IgD-negative memory B cell (primary cell): ENCODE results near the gene ARHGEF6. TPM values are rescaled to one million over a fixed set of nuclear protein-coding genes. Genes with fewer than 3 reads are reported as not detected.

Source experiments
- H3K27ac Mint-ChIP-seq, 3 donors: one replicate each; pipeline ENCODE4 v1.8.0; 2020 to 2022; ENCODE audit warnings: mild to moderate bottlenecking in 3 of 3, mixed read lengths in 3 of 3, moderate library complexity in 1 of 3
- H3K27me3 Mint-ChIP-seq: one replicate; pipeline ENCODE4 v1.8.0; 2021; ENCODE audit warnings: mixed read lengths
- H3K36me3 Mint-ChIP-seq: one replicate; pipeline ENCODE4 v1.8.0; 2020; ENCODE audit warnings: mild to moderate bottlenecking, mixed read lengths
- H3K4me1 Mint-ChIP-seq, 3 donors: one replicate each; pipeline ENCODE4 v1.8.0; 2020 to 2022; ENCODE audit warnings: mixed read lengths in 3 of 3, mild to moderate bottlenecking in 1 of 3
- H3K4me3 Mint-ChIP-seq, 4 donors: one replicate each; pipeline ENCODE4 v1.8.0; 2020 to 2022; ENCODE audit warnings: mild to moderate bottlenecking in 4 of 4, mixed read lengths in 4 of 4, moderate library complexity in 3 of 4
- H3K9me3 Mint-ChIP-seq, 3 donors: one replicate each; pipeline ENCODE4 v1.8.0; 2020 to 2021; ENCODE audit warnings: mixed read lengths in 3 of 3, mild to moderate bottlenecking in 1 of 3
- polyA plus RNA-seq: library from polyadenylated mRNA; unstranded; fragments of 300-500 nt; fragmentation: Illumina TruSeq; gene quantifications from one replicate; pipeline ENCODE4 v1.2.3, GENCODE V29; 2021

The ARHGEF6 gene
- polyA plus RNA-seq, 1 donor from 2014 or later: 39.6 TPM

DNA sequence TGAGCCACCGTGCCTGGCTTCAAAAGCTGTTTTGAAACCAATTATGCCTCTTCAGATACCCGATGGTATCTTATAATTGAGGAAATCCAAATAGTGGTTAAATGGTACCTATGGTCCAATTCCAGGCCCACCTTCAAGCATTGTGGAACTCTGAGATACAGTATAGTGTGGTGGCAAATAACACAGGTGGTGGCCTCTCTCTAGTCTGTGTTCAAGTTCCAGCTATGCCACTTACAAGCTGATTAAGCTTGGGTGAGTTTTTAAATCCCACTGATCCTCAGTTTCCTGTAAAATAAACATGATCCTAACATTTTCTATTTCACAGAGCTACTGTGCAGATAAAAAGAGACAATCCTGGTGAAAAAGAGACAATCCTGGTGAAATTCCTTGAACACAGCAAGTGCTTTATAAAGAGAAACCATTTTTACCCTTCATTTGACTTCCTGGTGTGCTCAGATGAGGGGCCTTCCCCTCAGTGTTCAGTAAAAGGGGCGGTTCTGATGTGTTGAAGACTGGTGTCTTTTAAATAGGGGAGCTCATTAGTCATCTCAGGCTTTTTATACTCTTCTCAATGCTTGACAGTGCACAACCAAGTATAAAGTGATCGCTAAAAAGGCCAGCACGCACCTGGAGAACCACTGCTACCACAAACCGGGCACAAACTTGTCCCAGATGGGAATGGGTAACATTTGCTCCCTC lies 163.6 kb downstream of the ARHGEF6 start:
- H3K27me3 Mint-ChIP-seq: no peaks in the 10 kb centered on the region
- peaks cover 0 to 2% (median 0%) of the 10 kb centered on the region in 3 donors for H3K4me1 Mint-ChIP-seq
- no peaks in the 10 kb centered on the region for H3K36me3 Mint-ChIP-seq
- no peak overlapping the region for H3K27ac Mint-ChIP-seq
- H3K4me3 Mint-ChIP-seq: no peak overlapping the region
- no peaks in the 10 kb centered on the region for H3K9me3 Mint-ChIP-seq

Other genes starting within 250 kb of the ARHGEF6 start
- not detected for gene VGLL1, start 248.7 kb downstream of the ARHGEF6 start, polyA plus RNA-seq
- 2.0 TPM for gene CD40LG, start 132.8 kb downstream of the ARHGEF6 start, polyA plus RNA-seq
- 180 TPM for gene RBMX, start 99.8 kb upstream of the ARHGEF6 start, polyA plus RNA-seq